GM06990 (cell line): ENCODE results near the gene CASK.

Experiments
- DNase-seq: peaks from one replicate; pipeline ENCODE4 v3.0.0-alpha.2; 2011; ENCODE audit not compliant: insufficient read length; ENCODE audit errors: extremely low read depth
- H3K27me3 ChIP-seq: replicated peaks from 2 replicates; pipeline ENCODE4 v1.6.0; 2011; ENCODE audit warnings: low read length; ENCODE audit not compliant: control insufficient read depth, insufficient read depth
- H3K36me3 ChIP-seq: 2 replicates; pipeline ENCODE4 v1.5.1; 2011; ENCODE audit warnings: low read length; ENCODE audit not compliant: control insufficient read depth, insufficient read depth
- H3K4me3 ChIP-seq: replicated peaks from 2 replicates; pipeline ENCODE4 v1.5.1; 2011; ENCODE audit warnings: low read depth, mild to moderate bottlenecking, control low read depth, low read length
- TF ChIP-seq, protein P1 (sequence below): IDR thresholded peaks from 2 replicates; pipeline ENCODE4 v1.5.1; 2011; ENCODE audit warnings: low read length, control low read depth, mild to moderate bottlenecking, inconsistent platforms; ENCODE audit not compliant: insufficient read depth, poor library complexity, severe bottlenecking

CASK gene

DNA sequence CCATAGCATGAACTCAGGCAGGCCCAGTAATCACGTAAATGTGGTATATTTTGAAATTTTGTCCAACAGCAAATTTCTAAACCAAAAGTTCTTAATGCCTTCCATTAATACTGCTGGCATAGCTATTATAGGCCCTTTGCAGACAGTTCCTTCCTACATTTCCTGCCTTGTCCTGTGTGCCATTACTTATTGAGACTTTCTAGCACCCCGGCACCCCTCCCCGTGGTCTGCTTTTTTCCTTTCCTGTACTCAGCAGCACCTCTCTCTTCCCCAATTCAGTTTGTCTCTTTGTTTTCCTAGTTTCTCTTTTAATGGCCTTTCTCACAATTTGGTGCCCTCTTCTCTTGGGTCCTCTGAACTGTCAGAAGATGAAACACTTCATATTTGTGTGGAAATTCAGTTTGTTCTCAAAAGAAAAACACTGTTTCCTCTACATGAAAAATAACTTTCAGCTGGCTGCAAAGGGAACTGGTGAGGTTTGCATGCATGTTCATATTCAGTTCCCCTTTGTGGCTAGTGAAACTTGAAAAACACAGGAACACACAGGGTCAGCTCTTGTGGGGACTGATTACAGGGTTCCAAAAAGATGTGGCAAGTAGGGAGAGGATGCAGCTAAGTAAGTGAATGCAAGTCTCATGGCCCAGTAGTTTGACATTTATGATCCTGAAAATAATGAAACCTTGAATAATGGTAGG lies 217.5 kb downstream of the CASK start:
- peak; percentile 37 for DNase-seq
- Histone ChIP-seq H3K4me3 (no peak overlapping the region), H3K27me3 (no peaks in the 10 kb centered on the region; the same call in 1 of the 2 replicates), H3K36me3 (no peaks in the 10 kb centered on the region)
- TF ChIP-seq, protein P1, sequence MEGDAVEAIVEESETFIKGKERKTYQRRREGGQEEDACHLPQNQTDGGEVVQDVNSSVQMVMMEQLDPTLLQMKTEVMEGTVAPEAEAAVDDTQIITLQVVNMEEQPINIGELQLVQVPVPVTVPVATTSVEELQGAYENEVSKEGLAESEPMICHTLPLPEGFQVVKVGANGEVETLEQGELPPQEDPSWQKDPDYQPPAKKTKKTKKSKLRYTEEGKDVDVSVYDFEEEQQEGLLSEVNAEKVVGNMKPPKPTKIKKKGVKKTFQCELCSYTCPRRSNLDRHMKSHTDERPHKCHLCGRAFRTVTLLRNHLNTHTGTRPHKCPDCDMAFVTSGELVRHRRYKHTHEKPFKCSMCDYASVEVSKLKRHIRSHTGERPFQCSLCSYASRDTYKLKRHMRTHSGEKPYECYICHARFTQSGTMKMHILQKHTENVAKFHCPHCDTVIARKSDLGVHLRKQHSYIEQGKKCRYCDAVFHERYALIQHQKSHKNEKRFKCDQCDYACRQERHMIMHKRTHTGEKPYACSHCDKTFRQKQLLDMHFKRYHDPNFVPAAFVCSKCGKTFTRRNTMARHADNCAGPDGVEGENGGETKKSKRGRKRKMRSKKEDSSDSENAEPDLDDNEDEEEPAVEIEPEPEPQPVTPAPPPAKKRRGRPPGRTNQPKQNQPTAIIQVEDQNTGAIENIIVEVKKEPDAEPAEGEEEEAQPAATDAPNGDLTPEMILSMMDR: no peak

DNA sequence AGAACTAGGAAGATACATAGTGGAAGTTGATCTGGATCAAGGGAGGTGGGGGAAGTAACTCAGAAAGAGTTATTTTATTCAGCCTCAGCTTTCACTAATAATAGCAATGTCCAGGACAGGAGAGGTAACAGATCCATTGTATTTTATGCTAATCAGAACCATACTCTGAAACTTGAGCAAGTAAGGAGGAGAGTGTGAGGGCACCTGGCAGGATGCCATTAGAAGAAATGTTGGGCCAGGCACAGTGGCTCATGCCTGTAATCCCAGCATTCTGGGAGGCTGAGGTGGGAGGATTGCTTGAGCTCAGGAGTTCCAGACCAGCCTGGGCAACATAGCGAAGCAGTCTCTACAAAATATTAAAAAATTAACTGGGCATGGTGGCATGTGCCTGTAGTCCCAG lies 218.3 kb downstream of the CASK start:
- Histone ChIP-seq H3K36me3 (no peaks in the 10 kb centered on the region), H3K27me3 (no peaks in the 10 kb centered on the region), H3K4me3 (no peak overlapping the region)
- no peak for DNase-seq
- TF ChIP-seq, protein P1: no peak

- DNase-seq: no peak
- Histone ChIP-seq H3K4me3 (no peak overlapping the region), H3K27me3 (no peaks in the 10 kb centered on the region), H3K36me3 (no peaks in the 10 kb centered on the region)
- TF ChIP-seq, protein P1: no peak
Observed at GRCh38 chrX:41703574-41704029, 219.8 kb downstream of the CASK start.

GRCh38 chrX:41695426-41695825 lies 227.9 kb downstream of the CASK start:
- H3K4me3 ChIP-seq: no peak overlapping the region
- no peaks in the 10 kb centered on the region for H3K27me3 ChIP-seq
- TF ChIP-seq, protein P1: no peak
- H3K36me3 ChIP-seq: no peaks in the 10 kb centered on the region
- DNase-seq: no peak

GRCh38 chrX:41693024-41693423 lies 230.3 kb downstream of the CASK start:
- DNase-seq: no peak
- H3K36me3 ChIP-seq: no peaks in the 10 kb centered on the region
- no peaks in the 10 kb centered on the region for H3K27me3 ChIP-seq
- TF ChIP-seq, protein P1: no peak
- H3K4me3 ChIP-seq: no peak overlapping the region
